ENCODE data around the gene POLR3A.
A peak's percentile ranks its signal among the peaks of the same experiment; 100 is the strongest.

POLR3A gene

DNA sequence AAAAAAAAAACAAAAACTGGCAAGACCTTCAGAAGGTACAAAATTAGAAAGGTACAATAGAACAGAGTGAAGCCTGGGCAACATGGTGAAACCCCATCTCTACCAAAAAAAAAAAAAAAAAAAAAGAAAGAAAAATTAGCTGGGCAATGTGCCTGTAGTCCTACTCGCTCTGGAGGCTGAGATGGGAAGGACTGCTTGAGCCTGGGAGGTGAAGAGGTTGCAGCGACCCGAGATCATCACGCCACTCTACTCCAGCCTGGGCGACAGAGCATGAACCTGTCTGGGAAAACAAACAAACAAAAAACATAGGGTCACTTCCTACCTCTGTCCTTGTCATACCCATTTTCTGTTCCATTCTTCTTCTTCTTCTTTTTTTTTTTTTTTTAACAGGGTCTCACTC is 57.2 kb downstream of the POLR3A start:
- 96% methylated on average over 5 of the region's 5 CpGs for WGBS (ENCODE audit: insufficient coverage)
- CTCF ChIA-PET, result no interaction called here

DNA sequence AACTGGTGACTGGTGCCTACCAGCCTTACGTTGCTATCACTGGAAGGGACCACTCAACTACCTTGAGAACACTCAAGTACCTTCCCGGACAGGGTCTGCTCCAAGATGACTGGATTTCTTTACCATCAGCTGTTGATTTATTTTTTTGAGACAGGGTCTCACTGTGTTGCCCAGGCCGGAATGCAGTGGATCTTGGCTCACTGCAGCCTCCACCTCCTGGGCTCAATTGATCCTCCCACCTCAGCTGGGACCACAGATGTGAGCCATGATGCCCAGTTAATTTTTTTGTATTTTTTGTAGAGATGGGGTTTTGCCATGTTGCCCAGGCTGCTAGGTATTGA is 57.5 kb downstream of the POLR3A start:
- ChIA-PET POLR2A (interaction anchor here (0.6 kb wide), 1 partner anchor 20 kb away, joined by 3 read pairs; no protein-coding TSS in a partner anchor), CTCF (no interaction called here)
- WGBS (ENCODE audit: insufficient coverage), result 93% methylated on average over 3 of the region's 3 CpGs

More for the DNA sequence above, 57.2 kb downstream of the POLR3A start:
- POLR2A ChIA-PET, result no interaction called here
- Histone ChIP-seq H3K27me3 (replicated peaks in 2 of 5; ENCODE audit: control insufficient read depth in 4 of 5, insufficient read depth in 5 of 5, low read length in 4 of 5) (no peaks in the 10 kb centered on the region), H3K36me3 (ENCODE audit: control insufficient read depth in 4 of 4, insufficient read depth in 4 of 4, low read length in 3 of 4) (peaks cover 0 to 17% (median 13%) of the 10 kb centered on the region in 4 experiments), H3K4me1 (ENCODE audit: control extremely low read depth in 1 of 4, control insufficient read depth in 4 of 4, insufficient read depth in 4 of 4, low read length in 3 of 4) (peaks cover 0 to 11% (median 8%) of the 10 kb centered on the region in 4 experiments), H3K9me3 (ENCODE audit: control extremely low read depth in 1 of 5, control insufficient read depth in 4 of 5, insufficient read depth in 2 of 5, low read depth in 1 of 5, low read length in 4 of 5) (no peaks in the 10 kb centered on the region), H3K27ac (ENCODE audit: insufficient read depth in 1 of 2, low read depth in 1 of 2, low read length in 2 of 2, poor library complexity in 1 of 2, severe bottlenecking in 2 of 2) (no peak overlapping the region), H3K4me3 (ENCODE audit: control insufficient read depth in 1 of 7, extremely low read depth in 1 of 7, insufficient read depth in 4 of 7, low read depth in 2 of 7, low read length in 6 of 7) (no peak overlapping the region)
- no peak for DNase-seq

DNA sequence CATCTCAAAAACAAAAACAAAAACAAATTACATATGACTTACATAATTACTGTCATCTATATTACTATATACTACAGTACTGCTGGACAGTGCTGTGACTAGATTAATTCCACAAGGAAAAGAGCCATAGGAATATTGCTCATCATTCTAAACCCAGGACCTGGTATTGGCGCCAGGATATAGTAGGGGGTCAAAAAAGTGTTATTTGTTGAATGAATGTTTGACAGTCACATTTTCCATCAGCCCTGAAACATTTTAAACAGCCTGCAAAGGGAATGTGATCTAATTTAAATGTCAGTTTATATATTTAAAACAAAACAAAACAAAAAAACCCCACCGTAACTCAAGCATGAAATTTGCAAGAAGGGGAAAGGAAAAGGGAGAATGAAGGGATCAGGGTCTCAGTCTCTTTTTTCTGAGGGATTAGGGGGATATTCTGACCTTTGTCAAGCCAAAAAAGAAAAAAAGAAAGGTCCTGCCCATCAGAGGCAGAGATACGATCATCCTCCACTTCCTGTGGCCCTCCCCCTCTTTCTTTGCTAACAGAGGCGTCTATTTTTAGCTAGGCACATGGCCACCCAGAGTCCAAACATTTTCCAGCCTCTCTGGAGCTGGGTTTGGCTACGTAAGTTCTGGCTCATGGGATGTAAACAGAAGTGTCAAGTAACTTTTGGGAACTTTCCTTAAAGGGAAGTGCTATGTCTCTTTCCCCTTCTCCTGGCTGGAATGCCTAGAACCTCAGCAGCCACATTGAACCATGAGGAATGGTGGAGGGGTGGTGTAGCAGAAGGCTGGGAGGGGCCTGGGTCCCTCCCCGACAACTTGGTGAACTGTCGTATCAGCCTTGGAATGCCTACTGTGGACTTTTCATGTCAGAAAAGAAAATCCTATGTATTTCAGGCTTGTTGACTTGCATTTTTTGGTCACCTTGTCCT is 58.2 kb downstream of the POLR3A start:
- 56% methylated on average over 3 of the region's 7 CpGs for WGBS (ENCODE audit: insufficient coverage)
- peak overlapping the region in 1 of 7 experiments; percentile 40 for H3K4me3 ChIP-seq (ENCODE audit: control insufficient read depth in 1 of 7, extremely low read depth in 1 of 7, insufficient read depth in 4 of 7, low read depth in 2 of 7, low read length in 6 of 7)
- DNase-seq, result peak in 2 of 3 donors; percentile 18 to 40
- ChIA-PET CTCF (no interaction called here), POLR2A (interaction anchor here (0.6 kb wide), 1 partner anchor 21 kb away, joined by 3 read pairs; no protein-coding TSS in a partner anchor)
- H3K4me1 ChIP-seq (ENCODE audit: control extremely low read depth in 1 of 4, control insufficient read depth in 4 of 4, insufficient read depth in 4 of 4, low read length in 3 of 4), result peaks cover 0 to 11% (median 8%) of the 10 kb centered on the region in 4 experiments
- H3K27ac ChIP-seq (ENCODE audit: insufficient read depth in 1 of 2, low read depth in 1 of 2, low read length in 2 of 2, poor library complexity in 1 of 2, severe bottlenecking in 2 of 2), result peak overlapping the region in 1 of 2 experiments; percentile 27
- H3K27me3 ChIP-seq (replicated peaks in 2 of 5; ENCODE audit: control insufficient read depth in 4 of 5, insufficient read depth in 5 of 5, low read length in 4 of 5), result no peaks in the 10 kb centered on the region
- no peaks in the 10 kb centered on the region for H3K9me3 ChIP-seq (ENCODE audit: control extremely low read depth in 1 of 5, control insufficient read depth in 4 of 5, insufficient read depth in 2 of 5, low read depth in 1 of 5, low read length in 4 of 5)
- H3K36me3 ChIP-seq (ENCODE audit: control insufficient read depth in 4 of 4, insufficient read depth in 4 of 4, low read length in 3 of 4), result peaks cover 0 to 9% (median 5%) of the 10 kb centered on the region in 4 experiments

More for the DNA sequence above, 57.5 kb downstream of the POLR3A start:
- Histone ChIP-seq H3K4me3 (ENCODE audit: control insufficient read depth in 1 of 7, extremely low read depth in 1 of 7, insufficient read depth in 4 of 7, low read depth in 2 of 7, low read length in 6 of 7) (no peak overlapping the region), H3K27me3 (replicated peaks in 2 of 5; ENCODE audit: control insufficient read depth in 4 of 5, insufficient read depth in 5 of 5, low read length in 4 of 5) (no peaks in the 10 kb centered on the region), H3K36me3 (ENCODE audit: control insufficient read depth in 4 of 4, insufficient read depth in 4 of 4, low read length in 3 of 4) (peaks cover 0 to 14% (median 10%) of the 10 kb centered on the region in 4 experiments), H3K4me1 (ENCODE audit: control extremely low read depth in 1 of 4, control insufficient read depth in 4 of 4, insufficient read depth in 4 of 4, low read length in 3 of 4) (peaks cover 0 to 11% (median 8%) of the 10 kb centered on the region in 4 experiments), H3K9me3 (ENCODE audit: control extremely low read depth in 1 of 5, control insufficient read depth in 4 of 5, insufficient read depth in 2 of 5, low read depth in 1 of 5, low read length in 4 of 5) (no peaks in the 10 kb centered on the region), H3K27ac (ENCODE audit: insufficient read depth in 1 of 2, low read depth in 1 of 2, low read length in 2 of 2, poor library complexity in 1 of 2, severe bottlenecking in 2 of 2) (peak overlapping the region in 1 of 2 experiments; percentile 23)
- DNase-seq, result no peak

DNA sequence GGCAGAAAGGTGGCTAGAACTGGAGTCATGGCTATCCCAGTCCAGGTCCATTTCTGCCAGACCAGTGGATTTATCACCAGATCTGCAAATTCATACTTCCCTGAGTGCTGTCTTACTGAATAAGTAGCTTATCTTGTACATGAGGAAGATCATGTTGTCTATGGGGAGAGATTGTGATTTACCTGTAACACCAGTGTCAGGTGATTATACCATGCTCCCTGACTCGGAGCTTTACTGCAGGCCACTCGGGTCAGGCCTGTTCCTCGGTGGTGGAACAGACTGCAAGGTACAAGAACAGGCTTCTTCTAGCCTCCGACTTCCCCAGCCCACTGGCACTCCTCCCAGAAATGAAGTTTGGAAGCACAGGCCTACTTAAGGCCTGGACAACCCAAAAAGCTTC is 60.2 kb downstream of the POLR3A start:
- Histone ChIP-seq H3K27me3 (replicated peaks in 2 of 5; ENCODE audit: control insufficient read depth in 4 of 5, insufficient read depth in 5 of 5, low read length in 4 of 5) (no peaks in the 10 kb centered on the region), H3K27ac (ENCODE audit: insufficient read depth in 1 of 2, low read depth in 1 of 2, low read length in 2 of 2, poor library complexity in 1 of 2, severe bottlenecking in 2 of 2) (no peak overlapping the region), H3K4me3 (ENCODE audit: control insufficient read depth in 1 of 7, extremely low read depth in 1 of 7, insufficient read depth in 4 of 7, low read depth in 2 of 7, low read length in 6 of 7) (no peak overlapping the region), H3K9me3 (ENCODE audit: control extremely low read depth in 1 of 5, control insufficient read depth in 4 of 5, insufficient read depth in 2 of 5, low read depth in 1 of 5, low read length in 4 of 5) (peaks cover 0 to 3% (median 2%) of the 10 kb centered on the region in 5 experiments), H3K36me3 (ENCODE audit: control insufficient read depth in 4 of 4, insufficient read depth in 4 of 4, low read length in 3 of 4) (no peaks in the 10 kb centered on the region), H3K4me1 (ENCODE audit: control extremely low read depth in 1 of 4, control insufficient read depth in 4 of 4, insufficient read depth in 4 of 4, low read length in 3 of 4) (peaks cover 0 to 11% (median 8%) of the 10 kb centered on the region in 4 experiments)
- WGBS (ENCODE audit: insufficient coverage), result 97% methylated on average over 4 of the region's 4 CpGs
- ChIA-PET POLR2A (no interaction called here), CTCF (interaction anchor here (1.6 kb wide), 2 partner anchors 15 to 122 kb away, joined by 3 to 4 read pairs; no protein-coding TSS in a partner anchor)
- DNase-seq, result no peak

DNA sequence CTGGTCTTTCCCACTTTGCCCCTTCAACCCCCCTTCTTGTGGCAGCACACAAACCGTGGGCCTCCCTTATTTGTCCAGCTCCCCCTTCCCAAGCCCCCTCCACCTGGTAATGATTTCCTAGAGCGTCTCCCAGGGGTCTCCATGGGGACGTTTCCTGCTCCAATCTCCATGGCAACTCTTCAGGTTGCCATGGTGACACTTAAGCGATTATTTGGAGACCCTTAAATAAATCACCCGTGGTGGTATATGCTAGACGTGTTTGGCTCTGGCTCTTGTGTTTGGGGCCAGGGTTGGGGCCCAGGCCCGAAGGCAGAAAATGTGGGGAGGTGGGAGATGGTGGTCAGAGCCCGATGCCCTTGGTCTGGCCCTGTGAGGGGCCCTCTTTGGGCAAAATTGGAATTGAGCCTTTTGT is 61.7 kb downstream of the POLR3A start:
- Histone ChIP-seq H3K4me3 (ENCODE audit: control insufficient read depth in 1 of 7, extremely low read depth in 1 of 7, insufficient read depth in 4 of 7, low read depth in 2 of 7, low read length in 6 of 7) (no peak overlapping the region), H3K9me3 (ENCODE audit: control extremely low read depth in 1 of 5, control insufficient read depth in 4 of 5, insufficient read depth in 2 of 5, low read depth in 1 of 5, low read length in 4 of 5) (peaks cover 0 to 6% (median 5%) of the 10 kb centered on the region in 5 experiments), H3K27me3 (replicated peaks in 2 of 5; ENCODE audit: control insufficient read depth in 4 of 5, insufficient read depth in 5 of 5, low read length in 4 of 5) (no peaks in the 10 kb centered on the region), H3K4me1 (ENCODE audit: control extremely low read depth in 1 of 4, control insufficient read depth in 4 of 4, insufficient read depth in 4 of 4, low read length in 3 of 4) (peaks cover 0 to 11% (median 8%) of the 10 kb centered on the region in 4 experiments), H3K36me3 (ENCODE audit: control insufficient read depth in 4 of 4, insufficient read depth in 4 of 4, low read length in 3 of 4) (no peaks in the 10 kb centered on the region), H3K27ac (ENCODE audit: insufficient read depth in 1 of 2, low read depth in 1 of 2, low read length in 2 of 2, poor library complexity in 1 of 2, severe bottlenecking in 2 of 2) (no peak overlapping the region)
- ChIA-PET CTCF (interaction anchor here (0.8 kb wide), 2 partner anchors 66 to 257 kb away, joined by 3 read pairs; no protein-coding TSS in a partner anchor), POLR2A (no interaction called here)
- DNase-seq, result no peak
- 55% methylated on average over 8 of the region's 8 CpGs for WGBS (ENCODE audit: insufficient coverage)

DNA sequence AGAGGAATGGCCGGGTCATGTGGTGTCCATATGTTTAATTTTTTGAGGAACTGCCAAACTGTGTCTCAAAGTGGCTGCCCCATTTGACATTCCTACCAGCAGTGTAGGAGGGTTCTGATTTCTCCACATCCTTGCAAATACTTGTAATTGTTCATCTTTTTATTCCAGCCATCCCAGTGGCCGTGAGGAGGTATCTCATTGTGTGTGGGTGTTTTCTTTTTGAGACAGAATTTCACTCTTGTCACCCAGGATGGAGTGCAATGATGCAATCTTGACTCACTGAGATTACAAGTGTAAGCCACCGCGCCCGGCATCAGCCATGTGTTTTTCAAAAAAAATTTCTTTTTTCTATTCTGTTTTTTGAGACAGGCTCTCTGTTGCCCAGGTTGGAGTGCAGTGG is 64.0 kb downstream of the POLR3A start:
- no peak for DNase-seq
- peaks cover 0 to 6% (median 5%) of the 10 kb centered on the region in 5 experiments for H3K9me3 ChIP-seq (ENCODE audit: control extremely low read depth in 1 of 5, control insufficient read depth in 4 of 5, insufficient read depth in 2 of 5, low read depth in 1 of 5, low read length in 4 of 5)
- ChIA-PET POLR2A (no interaction called here), CTCF (interaction anchor here (0.9 to 2.3 kb wide), 2 partner anchors 9 to 15 kb away, joined by 3 to 6 read pairs; no protein-coding TSS in a partner anchor)
- H3K27me3 ChIP-seq (replicated peaks in 2 of 5; ENCODE audit: control insufficient read depth in 4 of 5, insufficient read depth in 5 of 5, low read length in 4 of 5), result no peaks in the 10 kb centered on the region
- no peaks in the 10 kb centered on the region for H3K36me3 ChIP-seq (ENCODE audit: control insufficient read depth in 4 of 4, insufficient read depth in 4 of 4, low read length in 3 of 4)
- no peak overlapping the region for H3K27ac ChIP-seq (ENCODE audit: insufficient read depth in 1 of 2, low read depth in 1 of 2, low read length in 2 of 2, poor library complexity in 1 of 2, severe bottlenecking in 2 of 2)
- H3K4me1 ChIP-seq (ENCODE audit: control extremely low read depth in 1 of 4, control insufficient read depth in 4 of 4, insufficient read depth in 4 of 4, low read length in 3 of 4), result no peaks in the 10 kb centered on the region
- H3K4me3 ChIP-seq (ENCODE audit: control insufficient read depth in 1 of 7, extremely low read depth in 1 of 7, insufficient read depth in 4 of 7, low read depth in 2 of 7, low read length in 6 of 7), result no peak overlapping the region
- WGBS (ENCODE audit: insufficient coverage), result 92% methylated on average over 3 of the region's 5 CpGs

DNA sequence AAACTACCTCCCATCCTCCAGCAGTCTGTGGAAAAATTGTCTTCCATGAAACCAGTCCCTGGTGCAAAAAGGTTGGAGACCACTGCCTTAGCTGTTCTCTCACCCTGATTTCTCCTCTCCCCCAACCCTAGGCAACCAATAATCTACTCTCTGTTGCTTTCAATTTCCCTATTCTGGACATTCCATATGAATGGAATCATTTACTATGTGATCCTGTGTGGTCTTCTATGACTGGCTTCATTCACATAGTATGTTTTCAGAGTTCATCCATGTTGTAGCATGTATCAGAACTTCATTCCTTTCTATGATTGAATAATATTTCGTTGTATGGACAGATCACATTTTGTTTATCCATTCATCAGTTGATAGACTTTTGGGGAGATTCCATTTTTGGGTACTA is 64.5 kb downstream of the POLR3A start:
- Histone ChIP-seq H3K4me1 (ENCODE audit: control extremely low read depth in 1 of 4, control insufficient read depth in 4 of 4, insufficient read depth in 4 of 4, low read length in 3 of 4) (no peaks in the 10 kb centered on the region), H3K27me3 (replicated peaks in 2 of 5; ENCODE audit: control insufficient read depth in 4 of 5, insufficient read depth in 5 of 5, low read length in 4 of 5) (no peaks in the 10 kb centered on the region), H3K4me3 (ENCODE audit: control insufficient read depth in 1 of 7, extremely low read depth in 1 of 7, insufficient read depth in 4 of 7, low read depth in 2 of 7, low read length in 6 of 7) (no peak overlapping the region), H3K27ac (ENCODE audit: insufficient read depth in 1 of 2, low read depth in 1 of 2, low read length in 2 of 2, poor library complexity in 1 of 2, severe bottlenecking in 2 of 2) (no peak overlapping the region), H3K9me3 (ENCODE audit: control extremely low read depth in 1 of 5, control insufficient read depth in 4 of 5, insufficient read depth in 2 of 5, low read depth in 1 of 5, low read length in 4 of 5) (peaks cover 0 to 6% (median 5%) of the 10 kb centered on the region in 5 experiments), H3K36me3 (ENCODE audit: control insufficient read depth in 4 of 4, insufficient read depth in 4 of 4, low read length in 3 of 4) (no peaks in the 10 kb centered on the region)
- no peak for DNase-seq
- ChIA-PET POLR2A (interaction anchor here (1.0 kb wide), 1 partner anchor 9 kb away, joined by 3 read pairs; no protein-coding TSS in a partner anchor), CTCF (interaction anchor here (2.3 kb wide), 1 partner anchor 15 kb away, joined by 6 read pairs; no protein-coding TSS in a partner anchor)
- WGBS (ENCODE audit: insufficient coverage), result 100% methylated on average over 1 of the region's 1 CpG
